ENCODE results near the gene PHLPP1. TPM values are rescaled to one million over a fixed set of nuclear protein-coding genes. Genes with fewer than 3 reads are reported as not detected.

PHLPP1 gene
- total RNA-seq, 2 experiments from 2014 or later: 6.8 to 7.1 TPM

DNA sequence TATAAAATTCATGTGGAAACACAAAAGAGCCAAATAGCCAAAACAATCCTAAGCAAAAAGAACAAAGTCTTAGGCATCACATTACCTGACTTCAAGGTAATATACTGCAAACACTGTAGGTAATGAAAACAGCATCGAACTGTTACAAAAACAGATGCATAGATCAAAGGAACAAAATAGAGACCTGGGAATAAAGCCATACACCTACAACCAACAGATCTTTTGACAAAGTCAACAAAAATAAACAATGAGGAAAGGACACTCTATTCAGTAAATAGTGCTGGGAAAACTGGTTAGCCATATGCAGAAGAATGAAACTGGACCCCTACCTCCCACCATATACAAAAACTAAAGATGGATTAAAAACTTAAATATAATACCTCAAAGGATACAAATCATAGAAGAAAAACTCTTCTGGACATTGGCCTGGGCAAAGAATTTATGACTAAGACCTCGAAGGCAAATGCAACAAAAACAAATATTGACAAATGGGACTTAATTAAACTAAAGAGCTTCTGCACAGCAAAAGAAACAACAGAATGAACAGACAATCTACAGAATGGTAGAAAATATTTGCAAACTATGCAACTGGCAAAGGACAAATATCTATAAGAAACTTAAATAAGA, 218.0 kb downstream of the PHLPP1 start:
- ChIA-PET POLR2A (no interaction called here), CTCF (no interaction called here)
- DNase-seq (no peak), ATAC-seq (ENCODE audit: poor library complexity) (no peak)
- Histone ChIP-seq H3K9me3 (ENCODE audit: control insufficient read depth in 1 of 2, insufficient read depth in 1 of 2, low read length in 2 of 2) (peaks cover 0 to 14% of the 10 kb centered on the region in 2 experiments), H3K27ac (ENCODE audit: low read depth in 1 of 2, low read length in 2 of 2) (no peak overlapping the region), H3K27me3 (ENCODE audit: control insufficient read depth in 1 of 2, insufficient read depth in 2 of 2, low read length in 2 of 2) (no peaks in the 10 kb centered on the region), H3K4me3 (ENCODE audit: low read length) (no peak overlapping the region), H3K4me1 (ENCODE audit: insufficient read depth, low read length) (no peaks in the 10 kb centered on the region), H3K36me3 (ENCODE audit: insufficient read depth, low read length) (no peaks in the 10 kb centered on the region)
- H3K36me3 Mint-ChIP-seq (ENCODE audit: low read depth): peaks cover 8% of the 10 kb centered on the region
- H3K27me3 Mint-ChIP-seq: no peaks in the 10 kb centered on the region
- intact Hi-C loops (cut with DNase I, micrococcal nuclease): no loop called here
- H3K4me1 Mint-ChIP-seq (ENCODE audit: low read depth): peaks cover 5% of the 10 kb centered on the region
- no peak overlapping the region for H3K27ac Mint-ChIP-seq
- TF ChIP-seq, protein P1, sequence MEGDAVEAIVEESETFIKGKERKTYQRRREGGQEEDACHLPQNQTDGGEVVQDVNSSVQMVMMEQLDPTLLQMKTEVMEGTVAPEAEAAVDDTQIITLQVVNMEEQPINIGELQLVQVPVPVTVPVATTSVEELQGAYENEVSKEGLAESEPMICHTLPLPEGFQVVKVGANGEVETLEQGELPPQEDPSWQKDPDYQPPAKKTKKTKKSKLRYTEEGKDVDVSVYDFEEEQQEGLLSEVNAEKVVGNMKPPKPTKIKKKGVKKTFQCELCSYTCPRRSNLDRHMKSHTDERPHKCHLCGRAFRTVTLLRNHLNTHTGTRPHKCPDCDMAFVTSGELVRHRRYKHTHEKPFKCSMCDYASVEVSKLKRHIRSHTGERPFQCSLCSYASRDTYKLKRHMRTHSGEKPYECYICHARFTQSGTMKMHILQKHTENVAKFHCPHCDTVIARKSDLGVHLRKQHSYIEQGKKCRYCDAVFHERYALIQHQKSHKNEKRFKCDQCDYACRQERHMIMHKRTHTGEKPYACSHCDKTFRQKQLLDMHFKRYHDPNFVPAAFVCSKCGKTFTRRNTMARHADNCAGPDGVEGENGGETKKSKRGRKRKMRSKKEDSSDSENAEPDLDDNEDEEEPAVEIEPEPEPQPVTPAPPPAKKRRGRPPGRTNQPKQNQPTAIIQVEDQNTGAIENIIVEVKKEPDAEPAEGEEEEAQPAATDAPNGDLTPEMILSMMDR (IDR thresholded peaks at IDR 0.05): no peak
- no peak overlapping the region for H3K4me3 Mint-ChIP-seq
- H3K9me3 Mint-ChIP-seq: peaks cover 10% of the 10 kb centered on the region

DNA sequence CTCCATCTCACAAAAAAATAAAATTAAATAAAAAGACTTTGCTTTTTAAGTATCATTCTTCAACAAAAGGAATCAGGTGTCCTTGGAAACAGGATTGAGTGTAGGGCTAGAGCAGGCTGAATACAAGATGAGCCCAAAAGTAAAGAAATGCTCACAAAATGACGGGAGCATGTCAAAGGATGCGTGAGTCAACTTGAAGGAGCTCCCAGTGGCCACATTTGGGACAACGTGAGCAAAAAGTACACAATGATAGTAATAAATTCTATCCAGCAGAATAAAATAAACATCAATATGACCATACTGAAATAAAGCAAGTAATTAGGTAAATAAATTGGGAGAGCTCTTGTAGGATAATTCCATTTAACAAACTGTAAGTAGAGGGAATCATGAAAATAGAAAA, 220.7 kb downstream of the PHLPP1 start:
- Histone ChIP-seq H3K9me3 (ENCODE audit: control insufficient read depth in 1 of 2, insufficient read depth in 1 of 2, low read length in 2 of 2) (peaks cover 0 to 10% of the 10 kb centered on the region in 2 experiments), H3K27ac (ENCODE audit: low read depth in 1 of 2, low read length in 2 of 2) (no peak overlapping the region), H3K36me3 (ENCODE audit: insufficient read depth, low read length) (no peaks in the 10 kb centered on the region), H3K27me3 (ENCODE audit: control insufficient read depth in 1 of 2, insufficient read depth in 2 of 2, low read length in 2 of 2) (no peaks in the 10 kb centered on the region), H3K4me1 (ENCODE audit: insufficient read depth, low read length) (no peaks in the 10 kb centered on the region), H3K4me3 (ENCODE audit: low read length) (no peak overlapping the region)
- Mint-ChIP-seq H3K27me3 (no peaks in the 10 kb centered on the region), H3K4me3 (no peak overlapping the region), H3K4me1 (ENCODE audit: low read depth) (peaks cover 7% of the 10 kb centered on the region), H3K9me3 (peaks cover 7% of the 10 kb centered on the region), H3K36me3 (ENCODE audit: low read depth) (no peaks in the 10 kb centered on the region), H3K27ac (no peak overlapping the region)
- intact Hi-C loops (cut with DNase I, micrococcal nuclease): no loop called here
- POLR2A ChIA-PET: no interaction called here
- no peak for ATAC-seq (ENCODE audit: poor library complexity)
- DNase-seq: no peak
- TF ChIP-seq, protein P1 (IDR thresholded peaks at IDR 0.05): no peak
- CTCF ChIA-PET: interaction anchor here (1.5 kb wide), 1 partner anchor 221 kb away, joined by 4 read pairs; no protein-coding TSS in a partner anchor

DNA sequence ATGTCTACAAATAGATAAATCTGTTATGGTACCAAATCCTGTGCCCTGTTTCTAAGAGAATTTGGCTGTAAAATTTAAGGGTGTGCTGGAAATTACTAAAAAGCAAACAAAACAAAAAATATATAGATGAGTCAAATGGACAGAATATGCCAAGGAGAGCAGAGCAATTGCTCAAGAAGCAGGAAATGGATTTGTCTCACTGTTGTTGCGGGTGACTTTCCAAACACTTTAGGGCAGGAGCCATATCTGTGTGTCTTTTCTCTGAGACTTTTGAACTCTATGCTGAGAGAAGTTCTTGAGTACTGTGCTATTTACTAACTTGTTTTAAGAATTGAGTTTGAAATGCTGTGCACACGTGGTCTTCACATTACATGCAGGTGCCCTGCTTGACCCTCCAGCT, 221.7 kb downstream of the PHLPP1 start:
- Mint-ChIP-seq H3K27me3 (no peaks in the 10 kb centered on the region), H3K9me3 (peaks cover 5% of the 10 kb centered on the region), H3K4me3 (no peak overlapping the region), H3K36me3 (ENCODE audit: low read depth) (no peaks in the 10 kb centered on the region), H3K27ac (no peak overlapping the region), H3K4me1 (ENCODE audit: low read depth) (peaks cover 7% of the 10 kb centered on the region)
- no peak for DNase-seq
- H3K9me3 ChIP-seq (ENCODE audit: control insufficient read depth in 1 of 2, insufficient read depth in 1 of 2, low read length in 2 of 2): peaks cover 0 to under 1% of the 10 kb centered on the region in 2 experiments
- TF ChIP-seq, protein P1 (IDR thresholded peaks at IDR 0.05): no peak
- no peak overlapping the region for H3K27ac ChIP-seq (ENCODE audit: low read depth in 1 of 2, low read length in 2 of 2)
- H3K27me3 ChIP-seq (ENCODE audit: control insufficient read depth in 1 of 2, insufficient read depth in 2 of 2, low read length in 2 of 2): no peaks in the 10 kb centered on the region
- H3K36me3 ChIP-seq (ENCODE audit: insufficient read depth, low read length): no peaks in the 10 kb centered on the region
- ChIA-PET CTCF (no interaction called here), POLR2A (no interaction called here)
- no peak overlapping the region for H3K4me3 ChIP-seq (ENCODE audit: low read length)
- no peaks in the 10 kb centered on the region for H3K4me1 ChIP-seq (ENCODE audit: insufficient read depth, low read length)
- intact Hi-C loops (cut with DNase I, micrococcal nuclease): no loop called here
- ATAC-seq (ENCODE audit: poor library complexity): no peak
